AML-193 (cell line): ENCODE data around the gene PNMT.
A peak's percentile ranks its signal among the peaks of the same experiment; 100 is the strongest.

Experiments used
- DNase-seq, 2 experiments: peaks; one replicate each; lab custom pipeline; 2025; lab: John Stamatoyannopoulos, UW

PNMT gene, protein sequence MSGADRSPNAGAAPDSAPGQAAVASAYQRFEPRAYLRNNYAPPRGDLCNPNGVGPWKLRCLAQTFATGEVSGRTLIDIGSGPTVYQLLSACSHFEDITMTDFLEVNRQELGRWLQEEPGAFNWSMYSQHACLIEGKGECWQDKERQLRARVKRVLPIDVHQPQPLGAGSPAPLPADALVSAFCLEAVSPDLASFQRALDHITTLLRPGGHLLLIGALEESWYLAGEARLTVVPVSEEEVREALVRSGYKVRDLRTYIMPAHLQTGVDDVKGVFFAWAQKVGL

DNA sequence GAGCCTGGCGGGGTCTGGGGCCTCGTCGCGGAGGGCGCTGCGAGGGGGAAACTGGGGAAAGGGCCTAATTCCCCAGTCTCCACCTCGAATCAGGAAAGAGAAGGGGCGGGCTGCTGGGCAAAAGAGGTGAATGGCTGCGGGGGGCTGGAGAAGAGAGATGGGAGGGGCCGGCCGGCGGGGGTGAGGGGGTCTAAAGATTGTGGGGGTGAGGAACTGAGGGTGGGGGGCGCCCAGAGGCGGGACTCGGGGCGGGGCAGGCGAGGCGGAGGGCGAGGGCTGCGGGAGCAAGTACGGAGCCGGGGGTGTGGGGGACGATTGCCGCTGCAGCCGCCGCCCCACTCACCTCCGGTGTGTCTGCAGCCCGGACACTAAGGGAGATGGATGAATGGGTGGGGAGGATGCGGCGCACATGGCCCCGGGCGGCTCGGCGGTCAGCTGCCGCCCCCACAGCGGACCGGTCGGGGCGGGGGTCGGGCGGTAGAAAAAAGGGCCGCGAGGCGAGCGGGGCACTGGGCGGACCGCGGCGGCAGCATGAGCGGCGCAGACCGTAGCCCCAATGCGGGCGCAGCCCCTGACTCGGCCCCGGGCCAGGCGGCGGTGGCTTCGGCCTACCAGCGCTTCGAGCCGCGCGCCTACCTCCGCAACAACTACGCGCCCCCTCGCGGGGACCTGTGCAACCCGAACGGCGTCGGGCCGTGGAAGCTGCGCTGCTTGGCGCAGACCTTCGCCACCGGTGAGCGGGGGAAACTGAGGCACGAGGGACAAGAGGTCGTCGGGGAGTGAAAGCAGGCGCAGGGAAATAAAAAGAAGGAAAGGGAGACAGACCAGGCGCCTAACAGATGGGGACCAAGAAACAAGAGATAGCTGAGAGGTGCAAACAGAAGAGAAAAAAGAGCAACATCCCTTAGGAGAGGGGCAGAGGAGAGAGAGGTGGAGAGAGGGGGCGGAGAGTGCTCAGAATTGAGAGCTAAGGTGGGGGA is at the start of gene PNMT:
PNMT (plus strand) TSS at position 509 of the 980 bp plus-strand sequence; CDS start at position 532, 23 bp downstream.
- DNase-seq = no peak

DNA sequence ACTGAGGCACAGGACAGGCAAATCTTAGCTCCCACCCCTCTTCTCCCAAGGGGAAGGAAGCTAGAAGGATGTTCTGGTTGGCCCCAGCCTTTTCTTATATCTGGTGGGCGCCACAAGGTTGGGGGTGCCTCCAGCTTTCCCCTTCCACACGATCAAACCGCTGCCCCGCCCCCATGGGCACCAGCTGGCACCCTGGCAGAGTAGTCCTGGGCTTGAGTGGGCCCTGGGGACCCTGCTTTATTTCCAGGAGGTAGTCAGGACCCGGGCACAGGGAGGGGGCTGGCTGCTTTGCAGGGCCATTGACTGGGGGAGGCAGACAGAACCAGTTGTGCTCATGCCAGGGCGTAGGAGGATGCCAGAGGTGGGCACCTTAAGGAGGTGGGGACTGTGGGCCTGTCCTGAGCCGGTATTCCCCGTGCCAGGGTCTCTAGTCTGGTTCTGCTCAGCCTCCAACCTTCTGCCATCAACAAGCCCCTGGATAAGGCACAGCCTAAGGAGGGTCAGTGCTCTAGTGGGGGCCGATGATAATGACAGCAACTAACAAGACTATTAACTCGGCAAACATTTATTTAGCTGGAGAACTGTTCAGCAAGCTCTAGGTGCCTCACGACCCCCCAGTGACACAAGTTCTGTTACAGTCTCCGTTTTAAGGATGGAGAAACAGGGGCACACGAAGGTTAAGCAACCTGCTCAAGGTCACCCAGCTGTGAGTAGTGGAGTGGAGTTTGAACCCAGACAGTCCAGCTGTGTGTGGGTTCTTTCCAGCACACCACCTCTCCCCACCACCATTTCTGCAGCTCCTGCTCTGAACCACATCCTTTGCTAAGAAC is 49.1 kb upstream of the PNMT start:
- DNase-seq = no peak

DNA sequence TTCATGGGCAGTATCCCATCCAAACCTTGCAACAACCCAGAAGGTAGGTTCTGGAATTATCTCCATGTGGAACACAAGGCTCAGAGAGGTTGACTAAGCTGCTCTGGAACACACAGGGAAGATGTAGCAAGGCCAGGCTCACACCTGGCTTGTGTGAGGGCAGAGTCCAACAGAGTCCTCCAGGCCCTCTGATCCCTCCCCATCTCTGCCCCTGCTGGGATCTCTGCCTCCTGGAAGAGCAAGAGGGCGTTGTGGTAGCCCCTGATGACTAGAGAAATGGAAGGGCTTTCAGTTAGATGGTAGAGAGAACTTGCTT is 48.5 kb upstream of the PNMT start:
- DNase-seq = no peak

DNA sequence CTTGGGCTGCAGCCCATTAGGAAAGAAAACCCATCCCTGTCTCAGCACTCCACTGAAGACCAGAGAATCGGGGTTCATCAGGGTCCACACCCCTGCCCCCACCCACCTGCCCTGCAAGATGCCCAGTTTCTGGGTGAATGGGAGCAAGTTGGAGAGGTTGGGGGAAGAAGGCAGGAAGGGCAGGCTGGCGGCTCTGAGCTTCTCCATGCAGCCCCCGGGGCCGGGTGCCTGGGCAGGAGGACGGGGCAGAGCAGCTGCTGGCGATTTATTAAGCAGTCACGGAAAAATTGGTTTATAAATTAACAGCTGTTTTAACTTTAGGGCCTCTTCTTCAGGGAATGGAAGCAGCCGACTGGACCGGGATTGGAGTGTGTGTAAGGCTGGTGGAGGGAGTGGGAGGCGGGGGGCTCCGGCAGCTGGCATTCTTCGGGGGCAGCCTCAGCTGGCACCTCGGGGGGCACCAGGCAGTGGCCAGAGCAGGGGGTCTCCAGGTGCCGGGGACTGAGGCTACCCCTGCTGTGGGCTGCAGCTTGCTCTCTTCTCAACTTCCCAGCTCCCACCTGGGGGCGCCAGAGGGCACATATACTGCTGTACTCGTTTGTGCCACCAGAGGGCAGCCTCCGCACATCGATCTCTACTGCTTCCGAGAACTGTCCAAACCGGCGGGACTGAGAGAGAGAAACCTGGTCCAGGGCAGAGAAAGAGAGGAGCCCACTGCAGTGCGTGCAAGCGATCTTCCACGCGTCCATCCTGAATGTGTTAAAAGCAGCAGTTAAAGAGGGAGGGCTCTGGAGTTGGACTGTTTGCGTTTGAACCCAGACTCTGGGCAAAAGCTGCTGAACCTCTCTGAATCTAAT is 46.5 kb upstream of the PNMT start:
- peak; percentile 80 to 86 for DNase-seq

DNA sequence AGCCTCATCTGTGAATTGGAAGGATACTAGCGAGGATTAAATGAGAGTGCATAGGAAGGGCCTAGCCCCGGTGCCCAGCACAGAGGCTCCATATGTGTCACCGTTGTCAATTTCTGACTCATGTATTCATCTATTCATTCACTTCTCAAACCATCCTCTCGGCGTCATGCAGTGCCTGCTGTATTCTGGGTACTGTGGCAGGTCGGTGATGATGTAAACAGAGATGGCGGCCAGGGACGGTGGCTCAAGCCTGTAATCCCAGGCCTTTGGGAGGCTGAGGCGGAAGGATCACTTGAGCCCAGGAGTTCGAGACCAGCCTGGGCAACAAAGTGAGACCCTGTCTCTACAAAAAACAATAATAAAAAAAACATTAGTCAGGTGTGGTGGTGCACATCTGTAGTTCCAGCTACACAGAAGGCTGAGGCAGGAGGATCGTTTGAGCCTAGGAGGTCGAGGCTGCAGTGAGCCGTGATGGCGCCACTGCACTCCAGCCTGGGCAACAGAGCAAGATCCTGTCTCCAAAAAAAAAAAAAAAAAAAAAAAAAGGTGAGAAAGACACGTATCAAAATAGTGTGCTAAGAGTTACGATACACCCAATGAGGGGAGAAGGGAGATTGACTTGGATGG is 45.8 kb upstream of the PNMT start:
- no peak for DNase-seq

DNA sequence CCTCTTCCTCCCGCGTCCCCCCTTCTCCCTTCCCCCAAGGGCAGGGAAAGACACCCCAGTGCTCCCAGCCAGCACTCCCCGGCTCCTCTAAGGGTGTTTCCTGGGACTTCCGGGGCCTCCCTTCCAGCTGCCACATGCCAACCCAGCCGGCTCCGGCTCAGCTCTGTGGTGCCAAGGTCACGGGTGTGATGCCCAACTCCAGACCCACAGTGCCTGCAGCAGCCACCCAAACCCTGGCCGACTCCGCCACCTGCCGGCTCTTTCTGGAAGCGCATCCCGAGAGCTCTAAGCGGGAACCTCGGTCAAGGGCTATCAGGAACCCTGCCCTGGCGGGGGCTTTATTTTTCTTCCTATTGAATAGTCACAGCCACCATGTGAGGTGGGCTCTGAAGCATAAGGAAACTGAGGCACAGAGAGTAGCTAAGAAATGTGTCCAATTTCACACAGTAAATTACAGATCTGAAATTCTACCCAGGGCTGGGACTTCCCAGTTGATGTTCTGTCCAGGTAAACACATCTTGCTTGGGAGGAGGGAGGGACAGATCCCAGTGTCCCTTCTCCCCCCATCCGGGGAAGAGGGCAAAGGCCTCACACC is 44.8 kb upstream of the PNMT start:
- DNase-seq = peak; percentile 82 to 84

DNA sequence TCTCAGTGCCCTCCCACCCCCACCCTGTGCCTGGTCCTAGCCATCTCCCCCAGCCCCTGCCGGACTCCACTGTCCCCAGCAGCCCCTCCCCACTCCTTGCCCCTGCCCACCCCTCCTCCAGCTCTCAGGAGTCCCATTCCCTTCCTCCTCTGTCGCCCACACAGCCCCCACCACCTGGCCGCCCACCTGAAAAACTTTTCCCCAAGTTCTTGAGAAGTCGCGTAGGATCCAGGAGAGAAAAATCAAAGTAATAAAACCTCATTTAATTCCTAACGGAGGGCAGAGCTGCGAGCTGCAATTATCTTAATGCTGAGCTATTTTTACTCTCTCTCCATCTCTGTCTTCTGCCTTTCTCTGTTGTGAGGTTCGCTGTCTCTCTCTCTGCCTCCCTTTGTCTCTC is 43.9 kb upstream of the PNMT start:
- DNase-seq = no peak

DNA sequence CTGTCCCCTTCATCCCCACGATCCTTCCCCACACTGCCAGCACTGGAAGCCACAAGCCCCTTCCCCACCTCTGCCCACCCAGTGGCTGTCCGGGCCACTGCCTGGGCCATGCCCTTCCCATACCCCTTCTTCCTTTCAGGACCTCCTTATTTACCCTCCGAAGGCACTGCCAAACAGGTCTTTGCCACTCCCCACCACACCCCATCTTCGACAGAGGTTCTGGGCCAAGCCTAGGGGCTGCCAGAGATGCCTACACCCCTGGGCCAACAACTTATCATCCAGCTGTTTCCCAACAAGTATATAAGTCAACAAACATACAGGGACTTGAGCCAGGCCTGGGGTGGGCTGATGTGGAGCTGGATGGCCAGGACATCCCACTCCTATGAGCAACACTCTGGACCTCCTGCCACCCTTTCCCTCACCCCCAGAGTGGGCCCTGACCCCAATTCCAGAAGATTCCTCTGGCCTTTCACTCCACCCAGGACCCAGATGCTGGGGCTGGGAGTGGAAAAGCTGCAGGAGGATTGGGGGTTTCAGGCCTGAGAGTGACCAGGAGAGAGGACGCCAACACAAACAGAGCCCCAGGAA is 43.0 kb upstream of the PNMT start:
- no peak for DNase-seq

DNA sequence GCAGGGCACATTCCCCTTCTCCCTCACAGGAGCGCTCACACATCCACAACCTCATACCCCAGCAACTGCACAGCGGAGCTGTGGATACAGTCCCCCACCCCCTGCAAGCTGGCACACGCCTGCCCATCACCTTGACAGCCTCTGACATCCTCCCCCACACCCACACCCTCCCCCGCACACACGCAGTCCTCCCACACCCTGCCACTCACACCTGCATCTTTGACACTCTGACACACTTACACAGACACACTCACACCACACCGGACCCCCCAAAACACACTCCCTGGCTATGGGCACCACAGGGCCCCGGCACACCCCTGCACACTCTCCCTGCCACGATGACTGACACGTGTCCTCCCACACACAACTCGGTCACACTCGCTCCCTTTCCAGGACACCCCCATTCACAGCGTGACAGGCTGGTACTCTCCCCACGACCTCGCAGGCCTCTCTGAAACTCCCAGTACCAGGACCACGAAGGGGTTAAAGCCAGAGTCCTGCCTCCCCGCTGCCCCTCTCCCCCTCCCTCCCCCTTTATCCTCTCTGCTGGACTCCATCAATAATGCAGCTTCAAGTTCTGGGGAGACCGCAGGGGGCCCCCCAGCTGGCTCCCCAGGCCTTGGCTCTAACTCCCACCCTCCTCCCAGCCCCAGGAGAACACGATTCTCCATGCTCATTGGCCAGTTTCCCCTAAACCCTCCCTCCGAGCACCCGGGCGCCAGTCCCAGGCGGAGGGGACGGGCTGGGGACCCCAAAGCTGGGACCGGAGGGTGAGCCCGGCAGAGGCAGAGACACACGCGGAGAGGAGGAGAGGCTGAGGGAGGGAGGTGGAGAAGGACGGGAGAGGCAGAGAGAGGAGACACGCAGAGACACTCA is 41.8 kb upstream of the PNMT start, which contains the start of gene PPP1R1B:
PPP1R1B (plus strand) TSS at position 782 of the 876 bp plus-strand sequence. CDS start 441 bp downstream, outside the sequence.
- DNase-seq = no peak

DNA sequence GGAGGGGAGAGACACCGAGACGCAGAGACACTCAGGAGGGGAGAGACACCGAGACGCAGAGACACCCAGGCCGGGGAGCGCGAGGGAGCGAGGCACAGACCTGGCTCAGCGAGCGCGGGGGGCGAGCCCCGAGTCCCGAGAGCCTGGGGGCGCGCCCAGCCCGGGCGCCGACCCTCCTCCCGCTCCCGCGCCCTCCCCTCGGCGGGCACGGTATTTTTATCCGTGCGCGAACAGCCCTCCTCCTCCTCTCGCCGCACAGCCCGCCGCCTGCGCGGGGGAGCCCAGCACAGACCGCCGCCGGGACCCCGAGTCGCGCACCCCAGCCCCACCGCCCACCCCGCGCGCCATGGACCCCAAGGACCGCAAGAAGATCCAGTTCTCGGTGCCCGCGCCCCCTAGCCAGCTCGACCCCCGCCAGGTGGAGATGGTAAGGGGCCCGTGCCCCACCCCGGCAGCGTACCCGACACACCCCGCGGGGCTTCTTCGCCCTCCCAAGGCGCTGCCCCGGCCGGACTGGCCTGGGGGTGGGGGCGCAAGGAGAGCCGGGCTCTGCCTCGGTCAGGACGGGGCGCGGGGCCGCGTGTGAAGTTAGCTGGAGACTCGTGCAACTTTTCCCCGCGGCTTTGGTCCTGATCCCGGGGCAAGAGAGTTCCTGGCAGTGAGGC is 41.1 kb upstream of the PNMT start:
- no peak for DNase-seq

DNA sequence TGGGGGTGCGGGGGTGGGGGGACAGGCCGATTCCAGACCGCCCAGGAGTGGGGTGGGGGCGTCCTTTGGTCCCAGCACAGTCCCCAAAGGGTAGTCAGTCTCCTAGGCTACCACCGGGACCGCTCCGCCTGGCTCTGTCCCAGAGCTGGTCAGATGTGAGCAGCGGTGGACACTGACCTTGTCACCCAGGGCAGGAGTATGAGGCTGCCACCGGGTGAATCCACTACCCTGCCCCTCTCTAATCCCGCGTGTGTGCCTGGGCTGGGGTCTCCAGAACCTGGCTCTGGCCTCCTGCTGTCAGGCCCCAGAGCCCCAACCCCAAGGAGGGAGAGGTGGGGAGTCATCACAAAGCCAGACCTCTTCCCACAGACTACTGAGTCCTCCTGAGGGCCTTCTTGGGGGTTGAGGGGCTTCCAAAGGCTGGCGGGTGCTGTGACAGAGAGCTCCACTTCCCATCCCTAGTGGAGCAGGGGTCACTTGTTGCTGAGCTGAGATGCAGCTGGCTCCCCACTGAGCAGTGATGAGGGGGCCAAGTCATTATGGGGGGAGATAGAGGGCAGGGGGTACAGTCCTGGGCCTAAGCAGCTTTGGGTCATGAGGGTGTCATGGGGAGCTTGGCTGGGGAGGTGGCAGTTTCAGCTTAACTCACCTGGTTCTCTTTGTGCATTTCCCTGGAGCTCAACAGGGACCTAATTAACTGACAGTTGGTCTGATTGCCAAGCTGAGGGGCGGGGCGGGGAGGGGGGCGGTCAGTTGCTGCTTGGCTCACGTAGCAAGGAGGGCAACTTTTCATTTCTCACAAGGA is 40.3 kb upstream of the PNMT start:
- no peak for DNase-seq

DNA sequence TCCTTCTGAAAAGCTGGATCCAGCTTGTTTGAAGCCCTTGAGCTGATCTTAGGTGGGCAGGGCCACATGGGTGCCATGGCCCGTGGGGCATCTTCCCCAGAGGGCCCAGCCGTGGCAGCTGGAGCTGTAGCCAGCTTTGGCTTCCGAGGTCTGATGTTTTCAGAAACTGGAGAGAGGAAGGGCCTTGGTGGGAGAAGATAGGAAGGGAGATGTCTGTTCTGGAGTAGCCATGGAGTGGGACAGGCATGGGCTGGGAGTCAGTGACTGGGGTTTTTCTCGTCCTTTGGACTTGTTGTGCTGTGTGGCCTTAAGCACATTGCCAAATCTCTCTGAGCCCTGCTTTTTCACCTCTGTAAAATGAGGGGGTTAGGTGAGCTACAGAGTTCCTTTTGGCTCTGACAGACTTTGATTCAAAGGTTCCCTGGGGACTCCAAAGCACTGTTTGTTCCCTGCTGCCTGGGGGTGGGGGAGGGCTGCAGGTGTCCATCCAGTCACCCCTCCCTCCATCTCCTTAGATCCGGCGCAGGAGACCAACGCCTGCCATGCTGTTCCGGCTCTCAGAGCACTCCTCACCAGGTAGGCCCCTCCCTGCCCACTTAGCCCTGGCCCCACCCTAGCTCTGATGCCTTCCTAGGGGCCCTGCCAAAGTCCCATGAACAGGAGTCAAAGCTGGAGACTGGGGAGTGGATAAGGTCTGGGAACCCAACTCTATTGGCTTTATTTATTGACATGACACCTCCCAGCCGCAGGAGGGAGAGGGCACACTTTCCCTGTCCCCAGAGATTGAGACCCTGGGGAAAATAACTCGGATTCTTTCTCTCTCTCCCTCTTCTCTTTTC is 39.4 kb upstream of the PNMT start:
- no peak for DNase-seq

DNA sequence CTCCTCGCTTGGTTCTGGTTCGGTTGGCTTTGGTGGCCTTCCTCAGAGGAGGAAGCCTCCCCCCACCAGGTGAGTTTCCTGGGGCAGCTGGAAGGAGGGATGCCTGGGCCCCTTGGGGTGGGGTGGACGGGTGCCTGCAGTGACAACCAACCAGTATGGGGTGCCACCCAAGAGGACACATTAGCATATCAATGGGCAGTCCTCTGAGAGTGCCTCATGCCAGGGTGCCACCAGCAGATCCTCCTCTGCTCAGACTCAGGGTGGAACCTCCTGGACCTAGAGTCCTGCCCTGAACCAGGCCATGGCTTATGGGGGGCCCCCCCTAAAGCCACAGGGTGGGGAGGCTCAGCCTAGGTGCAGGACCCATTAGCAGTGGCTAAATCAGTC is 38.8 kb upstream of the PNMT start:
- DNase-seq = no peak

DNA sequence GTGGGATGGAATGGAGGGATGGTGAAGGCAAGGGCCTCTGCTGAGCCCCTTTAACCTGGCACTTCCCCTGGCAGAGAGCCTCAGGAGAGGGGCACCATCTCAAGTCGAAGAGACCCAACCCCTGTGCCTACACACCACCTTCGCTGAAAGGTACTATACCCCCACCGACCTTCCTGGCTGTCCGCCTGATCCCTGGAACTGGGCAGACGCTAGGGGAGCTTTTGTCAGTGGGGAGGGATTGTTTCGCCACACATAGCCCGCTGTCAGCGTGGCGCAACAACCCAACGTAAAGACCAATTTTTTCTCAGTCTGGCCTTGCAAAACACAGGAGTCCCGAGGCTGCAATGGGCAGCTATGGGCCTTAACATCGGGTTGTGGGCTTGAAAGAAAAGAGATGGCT is 38.4 kb upstream of the PNMT start:
- DNase-seq = peak; percentile 91 to 95

DNA sequence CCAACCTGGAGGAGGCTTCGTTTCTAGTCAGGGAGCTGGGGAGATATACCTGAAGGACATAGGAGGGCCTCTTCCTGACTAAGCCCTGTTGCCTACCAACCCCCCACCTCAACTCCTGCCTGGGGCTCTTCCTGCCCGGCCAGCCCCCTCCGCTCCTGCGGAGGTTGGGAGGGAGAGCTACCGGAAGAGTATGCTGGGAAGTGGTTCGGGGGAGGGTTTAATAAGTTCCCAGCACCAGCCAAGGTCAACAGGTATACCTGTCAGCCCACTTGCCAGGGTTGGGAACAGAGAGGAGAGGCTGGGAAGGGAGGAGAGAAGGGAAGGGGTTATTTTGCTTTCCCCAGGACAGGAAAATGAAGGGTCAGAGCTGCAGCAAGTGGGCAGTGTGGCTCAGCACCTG is 36.9 kb upstream of the PNMT start:
- DNase-seq = no peak

DNA sequence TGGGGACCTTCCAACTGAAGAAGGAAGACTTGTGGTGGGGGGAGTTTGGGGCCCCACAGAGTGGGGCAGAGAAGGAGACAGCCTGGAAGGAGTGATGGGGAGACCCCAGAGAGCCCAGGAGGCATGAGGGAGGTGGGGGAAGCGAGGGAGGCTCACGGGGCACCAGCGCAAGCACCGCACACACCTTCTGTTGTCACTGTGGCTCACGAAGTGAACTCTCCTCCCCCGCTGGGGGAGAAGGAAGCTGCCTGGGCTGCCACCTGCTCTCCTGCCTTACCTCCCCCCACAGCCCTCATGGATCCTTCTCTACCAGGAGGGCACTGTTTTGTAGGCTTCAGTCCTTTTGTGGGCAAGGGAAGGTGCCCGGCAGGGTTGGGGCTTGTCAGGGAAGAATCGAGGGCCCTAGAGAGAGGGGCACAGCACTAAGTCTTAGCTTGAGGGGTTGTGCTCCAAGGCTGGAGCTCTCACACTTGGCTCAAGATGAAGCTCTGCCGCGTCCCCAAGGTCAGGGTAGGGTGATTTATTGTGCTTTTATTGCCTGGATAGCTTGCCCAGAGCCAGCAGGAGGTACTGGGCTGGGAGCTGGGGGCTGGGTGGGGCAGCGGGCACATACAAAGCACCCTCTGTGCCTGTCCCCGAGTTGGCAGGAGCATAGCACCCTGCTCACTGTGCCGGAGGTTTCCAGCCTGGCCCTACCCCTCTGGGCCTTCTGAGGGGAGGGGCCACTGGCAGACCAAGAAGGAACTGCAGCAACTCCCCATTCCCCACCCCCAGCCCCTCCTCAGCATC is 35.9 kb upstream of the PNMT start:
- no peak for DNase-seq
